PFSK-1 (cell line): ENCODE measurements around the gene ZKSCAN4.

Experiments
- FOXP2 ChIP-seq: optimal IDR thresholded peaks from 2 replicates; pipeline ENCODE3; 2011; ENCODE audit warnings: borderline replicate concordance, control low read depth, inconsistent platforms; ENCODE audit not compliant: insufficient read depth; ENCODE audit errors: extremely low read length, extremely low read depth
- POLR2AphosphoS5 ChIP-seq: IDR thresholded peaks from 2 replicates; pipeline ENCODE4 v1.6.1; 2012; ENCODE audit warnings: low read depth, mild to moderate bottlenecking, control low read depth, low read length, moderate library complexity
- SIN3A ChIP-seq: IDR thresholded peaks from 2 replicates; pipeline ENCODE4 v1.6.1; 2012; ENCODE audit warnings: mild to moderate bottlenecking, low read length, moderate library complexity, borderline replicate concordance; ENCODE audit not compliant: insufficient read depth
- TAF1 ChIP-seq: IDR thresholded peaks from 2 replicates; pipeline ENCODE4 v1.6.1; 2012; ENCODE audit warnings: low read length, control low read depth, borderline replicate concordance; ENCODE audit not compliant: insufficient read depth
- TF ChIP-seq, protein P1 (sequence below), 2 experiments: IDR thresholded peaks; 2 replicates each; pipeline versions ENCODE4 v1.6.1 to v1.8.0; 2011 to 2012; ENCODE audit warnings: low read depth in 2 of 2, low read length in 2 of 2, control low read depth in 1 of 2, inconsistent platforms in 1 of 2, mild to moderate bottlenecking in 1 of 2, moderate library complexity in 1 of 2; ENCODE audit not compliant: insufficient read depth in 1 of 2

The ZKSCAN4 gene

DNA sequence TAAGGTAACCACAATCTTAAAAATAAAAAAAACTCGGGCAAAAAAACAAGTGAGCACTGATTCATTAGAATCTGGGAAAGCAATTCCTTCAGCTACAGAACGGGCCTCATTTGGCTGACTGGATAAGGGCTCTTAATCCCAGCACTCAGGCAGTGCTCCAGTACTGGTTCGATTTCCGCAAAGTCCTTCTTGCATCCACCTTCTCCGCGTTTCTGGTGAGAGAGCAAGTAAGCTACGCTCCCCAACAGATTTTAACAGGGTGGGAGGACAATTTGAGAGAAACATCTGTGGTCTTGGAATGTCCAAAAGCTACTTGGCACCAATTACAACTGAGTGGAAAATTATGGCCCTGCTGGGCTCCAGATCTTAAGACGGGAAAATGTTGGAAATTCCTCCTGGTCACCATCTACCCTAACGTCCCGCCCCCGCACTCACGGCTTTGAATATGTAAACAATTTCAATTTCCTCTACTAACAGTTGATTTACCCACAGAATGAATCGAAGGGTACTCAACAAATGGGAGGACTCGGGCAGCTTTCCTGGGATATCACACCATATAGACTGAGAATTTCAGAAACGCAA lies 45.0 kb downstream of the ZKSCAN4 start:
- TF ChIP-seq TAF1: no peak
- no peak for TF ChIP-seq FOXP2
- TF ChIP-seq, protein P1, sequence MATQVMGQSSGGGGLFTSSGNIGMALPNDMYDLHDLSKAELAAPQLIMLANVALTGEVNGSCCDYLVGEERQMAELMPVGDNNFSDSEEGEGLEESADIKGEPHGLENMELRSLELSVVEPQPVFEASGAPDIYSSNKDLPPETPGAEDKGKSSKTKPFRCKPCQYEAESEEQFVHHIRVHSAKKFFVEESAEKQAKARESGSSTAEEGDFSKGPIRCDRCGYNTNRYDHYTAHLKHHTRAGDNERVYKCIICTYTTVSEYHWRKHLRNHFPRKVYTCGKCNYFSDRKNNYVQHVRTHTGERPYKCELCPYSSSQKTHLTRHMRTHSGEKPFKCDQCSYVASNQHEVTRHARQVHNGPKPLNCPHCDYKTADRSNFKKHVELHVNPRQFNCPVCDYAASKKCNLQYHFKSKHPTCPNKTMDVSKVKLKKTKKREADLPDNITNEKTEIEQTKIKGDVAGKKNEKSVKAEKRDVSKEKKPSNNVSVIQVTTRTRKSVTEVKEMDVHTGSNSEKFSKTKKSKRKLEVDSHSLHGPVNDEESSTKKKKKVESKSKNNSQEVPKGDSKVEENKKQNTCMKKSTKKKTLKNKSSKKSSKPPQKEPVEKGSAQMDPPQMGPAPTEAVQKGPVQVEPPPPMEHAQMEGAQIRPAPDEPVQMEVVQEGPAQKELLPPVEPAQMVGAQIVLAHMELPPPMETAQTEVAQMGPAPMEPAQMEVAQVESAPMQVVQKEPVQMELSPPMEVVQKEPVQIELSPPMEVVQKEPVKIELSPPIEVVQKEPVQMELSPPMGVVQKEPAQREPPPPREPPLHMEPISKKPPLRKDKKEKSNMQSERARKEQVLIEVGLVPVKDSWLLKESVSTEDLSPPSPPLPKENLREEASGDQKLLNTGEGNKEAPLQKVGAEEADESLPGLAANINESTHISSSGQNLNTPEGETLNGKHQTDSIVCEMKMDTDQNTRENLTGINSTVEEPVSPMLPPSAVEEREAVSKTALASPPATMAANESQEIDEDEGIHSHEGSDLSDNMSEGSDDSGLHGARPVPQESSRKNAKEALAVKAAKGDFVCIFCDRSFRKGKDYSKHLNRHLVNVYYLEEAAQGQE (IDR thresholded peaks at IDR 0.05; ENCODE audit: insufficient read depth in 1 of 2, low read depth in 2 of 2, low read length in 2 of 2): no peak
- TF ChIP-seq SIN3A: no peak
- no peak for TF ChIP-seq POLR2AphosphoS5

DNA sequence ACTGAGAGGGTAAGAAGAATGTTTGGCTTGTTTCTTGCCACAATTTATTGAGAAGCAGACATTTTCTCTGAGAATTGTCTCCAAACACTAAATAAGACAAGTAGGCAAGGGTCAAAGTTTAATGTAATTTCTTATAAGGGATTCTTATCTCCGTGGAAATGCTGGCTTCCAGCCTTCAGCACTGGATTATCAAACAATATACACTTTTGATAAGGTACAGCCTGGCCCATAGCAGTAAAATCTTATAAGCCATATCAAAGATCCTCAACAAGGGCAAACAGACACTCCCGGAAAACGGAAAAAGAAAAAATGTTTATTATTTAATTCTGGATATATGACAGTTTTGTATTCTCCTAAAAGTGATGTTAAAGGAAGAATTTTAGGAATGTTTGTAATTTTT lies 45.5 kb downstream of the ZKSCAN4 start:
- no peak for TF ChIP-seq FOXP2

DNA sequence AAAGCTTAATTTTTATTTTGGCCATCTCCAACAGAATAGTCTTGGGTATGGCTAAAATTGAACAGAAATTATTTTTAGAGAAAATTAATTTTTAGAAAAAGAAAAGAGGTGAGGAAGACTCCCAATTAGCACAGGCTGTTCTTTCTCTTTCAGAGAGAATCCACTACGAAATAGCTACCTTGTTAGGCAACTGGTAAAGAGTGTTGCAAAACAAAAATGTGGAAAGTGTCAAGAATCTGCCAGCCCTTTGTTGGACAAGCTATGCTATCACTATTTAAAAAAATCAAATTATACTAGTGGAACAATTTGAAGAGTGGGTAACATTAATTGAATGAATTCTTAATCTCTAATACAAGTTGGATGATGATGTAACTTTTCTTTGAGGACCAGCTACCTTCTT lies 46.2 kb downstream of the ZKSCAN4 start:
- TF ChIP-seq FOXP2: no peak
- TF ChIP-seq POLR2AphosphoS5: no peak
- TF ChIP-seq, protein P1 (IDR thresholded peaks at IDR 0.05; ENCODE audit: insufficient read depth in 1 of 2, low read depth in 2 of 2, low read length in 2 of 2): no peak
- TF ChIP-seq SIN3A: no peak
- TF ChIP-seq TAF1: no peak

DNA sequence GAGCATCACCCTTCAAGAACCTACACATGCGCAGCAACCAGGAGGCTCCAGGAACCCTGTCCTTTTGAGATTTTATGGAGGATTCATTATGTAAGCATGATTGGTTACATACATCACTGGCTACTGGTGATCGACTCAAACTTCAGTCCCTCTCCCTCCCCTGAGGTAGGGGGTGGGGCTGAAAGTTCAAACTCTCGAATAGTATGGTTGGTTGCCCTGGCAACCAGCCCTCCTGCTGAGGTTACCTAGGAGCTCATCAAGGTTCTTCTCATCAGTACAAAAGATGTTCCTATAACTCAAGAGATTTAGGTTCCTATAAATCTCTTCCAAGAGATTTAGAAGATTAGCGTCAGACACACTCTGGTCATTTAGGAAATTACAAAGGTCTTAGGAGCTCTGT lies 48.9 kb downstream of the ZKSCAN4 start:
- TF ChIP-seq FOXP2 (no peak), SIN3A (no peak), POLR2AphosphoS5 (no peak), TAF1 (no peak)
- TF ChIP-seq, protein P1 (IDR thresholded peaks at IDR 0.05; ENCODE audit: insufficient read depth in 1 of 2, low read depth in 2 of 2, low read length in 2 of 2): no peak

GRCh38 chr6:28200020-28200419 lies 52.0 kb downstream of the ZKSCAN4 start:
- TF ChIP-seq SIN3A (no peak), TAF1 (no peak), FOXP2 (no peak), POLR2AphosphoS5 (no peak)
- TF ChIP-seq, protein P1 (IDR thresholded peaks at IDR 0.05; ENCODE audit: insufficient read depth in 1 of 2, low read depth in 2 of 2, low read length in 2 of 2): no peak
